ENCODE data around the gene EPHA7. TPM values are rescaled to one million over a fixed set of nuclear protein-coding genes. Genes with fewer than 3 reads are reported as not detected.

The EPHA7 gene
- total and polyA plus RNA-seq, 2 donors (not counting 3 experiments of a cell fraction or from before 2014, with no cell fraction given): not detected

DNA sequence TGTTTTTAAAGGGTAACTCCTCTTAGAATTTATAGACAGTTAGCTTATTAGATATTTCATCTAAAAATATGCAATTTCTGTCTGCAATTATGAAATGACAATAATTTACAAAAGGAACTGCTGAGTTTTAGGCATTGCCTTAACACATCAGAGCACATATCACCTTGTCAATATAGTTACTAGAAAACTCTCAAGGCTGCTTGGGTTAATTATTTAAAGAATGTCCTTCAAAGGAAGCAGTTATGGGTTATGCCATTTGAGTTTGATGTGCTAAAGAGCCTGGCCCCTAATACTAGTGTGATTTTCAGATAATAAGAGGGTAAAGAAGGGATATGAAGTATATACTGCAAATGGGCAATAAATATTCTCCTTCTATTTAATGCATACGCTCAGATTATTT is 192.5 kb downstream of the EPHA7 start:
- ChIA-PET CTCF (no interaction called here), POLR2A (no interaction called here)
- dilution Hi-C loops (cut with MboI; ENCODE audit: extremely low pct_ligation_motif_present, low sequenced_read_pairs): no loop called here
- no peaks in the 10 kb centered on the region for H4K20me1 ChIP-seq (replicated peaks; ENCODE audit: control insufficient read depth, extremely low read depth, insufficient read depth, low read length)
- FAIRE-seq (no peak), DNase-seq (ENCODE audit: low read depth, low spot score) (no peak)
- H3K9ac ChIP-seq (replicated peaks; ENCODE audit: extremely low read depth, insufficient read depth, low read length): no peak overlapping the region
- no peak overlapping the region for H3K27ac ChIP-seq (ENCODE audit: insufficient read depth, low read depth, low read length)
- H3K4me1 ChIP-seq (ENCODE audit: control insufficient read depth, extremely low read depth, insufficient read depth, low read length): no peaks in the 10 kb centered on the region
- BruUV-seq (replicated peaks): no TSS peak
- H3K4me3 ChIP-seq (replicated peaks in 1 of 3; ENCODE audit: insufficient read depth in 1 of 3, low read depth in 1 of 3, low read length in 3 of 3): no peak overlapping the region
- intact Hi-C loops (cut with micrococcal nuclease): no loop called here
- H3K9me3 ChIP-seq (replicated peaks; ENCODE audit: control insufficient read depth, insufficient read depth, low read length): no peaks in the 10 kb centered on the region
- no peak for TF ChIP-seq JUN (IDR thresholded peaks at IDR 0.05; ENCODE audit: borderline replicate concordance, insufficient read depth, insufficient read length, low read depth)
- no peak for TF ChIP-seq MYC (IDR thresholded peaks at IDR 0.05; ENCODE audit: low read depth, low read length)
- TF ChIP-seq, protein P1, sequence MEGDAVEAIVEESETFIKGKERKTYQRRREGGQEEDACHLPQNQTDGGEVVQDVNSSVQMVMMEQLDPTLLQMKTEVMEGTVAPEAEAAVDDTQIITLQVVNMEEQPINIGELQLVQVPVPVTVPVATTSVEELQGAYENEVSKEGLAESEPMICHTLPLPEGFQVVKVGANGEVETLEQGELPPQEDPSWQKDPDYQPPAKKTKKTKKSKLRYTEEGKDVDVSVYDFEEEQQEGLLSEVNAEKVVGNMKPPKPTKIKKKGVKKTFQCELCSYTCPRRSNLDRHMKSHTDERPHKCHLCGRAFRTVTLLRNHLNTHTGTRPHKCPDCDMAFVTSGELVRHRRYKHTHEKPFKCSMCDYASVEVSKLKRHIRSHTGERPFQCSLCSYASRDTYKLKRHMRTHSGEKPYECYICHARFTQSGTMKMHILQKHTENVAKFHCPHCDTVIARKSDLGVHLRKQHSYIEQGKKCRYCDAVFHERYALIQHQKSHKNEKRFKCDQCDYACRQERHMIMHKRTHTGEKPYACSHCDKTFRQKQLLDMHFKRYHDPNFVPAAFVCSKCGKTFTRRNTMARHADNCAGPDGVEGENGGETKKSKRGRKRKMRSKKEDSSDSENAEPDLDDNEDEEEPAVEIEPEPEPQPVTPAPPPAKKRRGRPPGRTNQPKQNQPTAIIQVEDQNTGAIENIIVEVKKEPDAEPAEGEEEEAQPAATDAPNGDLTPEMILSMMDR (IDR thresholded peaks at IDR 0.05; ENCODE audit: extremely low read depth in 1 of 2, insufficient read depth in 1 of 2, low read depth in 1 of 2, low read length in 2 of 2): no peak
- no peak for TF ChIP-seq POLR2A (IDR thresholded peaks at IDR 0.05; ENCODE audit: low read depth, low read length)
- TF ChIP-seq EZH2 (IDR thresholded peaks at IDR 0.05; ENCODE audit: borderline replicate concordance, low read depth, low read length, severe bottlenecking): no peak
- TF ChIP-seq POLR2AphosphoS5 (IDR thresholded peaks at IDR 0.05; ENCODE audit: insufficient read depth, low read depth, low read length): no peak
- no peak for TF ChIP-seq GATA2 (IDR thresholded peaks at IDR 0.05; ENCODE audit: insufficient read depth, insufficient read length, low read depth, low read length)
- TF ChIP-seq, protein P2, sequence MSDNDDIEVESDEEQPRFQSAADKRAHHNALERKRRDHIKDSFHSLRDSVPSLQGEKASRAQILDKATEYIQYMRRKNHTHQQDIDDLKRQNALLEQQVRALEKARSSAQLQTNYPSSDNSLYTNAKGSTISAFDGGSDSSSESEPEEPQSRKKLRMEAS (IDR thresholded peaks at IDR 0.05; ENCODE audit: insufficient read depth, insufficient read length): no peak
- TF ChIP-seq FOS (IDR thresholded peaks at IDR 0.05; ENCODE audit: borderline replicate concordance, insufficient read depth, low read length): no peak
- H3K9me1 ChIP-seq (replicated peaks; ENCODE audit: control insufficient read depth, extremely low read depth, insufficient read depth, low read length): no peaks in the 10 kb centered on the region
- H3K4me2 ChIP-seq (ENCODE audit: insufficient read depth, low read length): no peak overlapping the region
- H2AFZ ChIP-seq (ENCODE audit: low read depth, low read length): no peak overlapping the region
- H3K27me3 ChIP-seq (ENCODE audit: control insufficient read depth in 2 of 2, insufficient read depth in 2 of 2, low read length in 2 of 2): no peaks in the 10 kb centered on the region
- H3K36me3 ChIP-seq (ENCODE audit: control insufficient read depth in 2 of 2, extremely low read depth in 1 of 2, insufficient read depth in 2 of 2, low read length in 2 of 2): no peaks in the 10 kb centered on the region
- no peaks in the 10 kb centered on the region for H3K79me2 ChIP-seq (ENCODE audit: control insufficient read depth, insufficient read depth, low read length)

All from endothelial cell of umbilical vein (primary cell).